IPS-NIHi7 (cell line): Measurements from ENCODE around the gene ZNRF1.
"Not testable (repeated sequence)": the region's sequence is repeated elsewhere in the genome, so short reads cannot be mapped to it uniquely, and the experiment has no call there.

Experiments used
- DNase-seq: peaks from one replicate; pipeline ENCODE4 v3.0.0; 2012; ENCODE audit warnings: mixed read lengths; ENCODE audit errors: extremely low spot score

ZNRF1 gene

DNA sequence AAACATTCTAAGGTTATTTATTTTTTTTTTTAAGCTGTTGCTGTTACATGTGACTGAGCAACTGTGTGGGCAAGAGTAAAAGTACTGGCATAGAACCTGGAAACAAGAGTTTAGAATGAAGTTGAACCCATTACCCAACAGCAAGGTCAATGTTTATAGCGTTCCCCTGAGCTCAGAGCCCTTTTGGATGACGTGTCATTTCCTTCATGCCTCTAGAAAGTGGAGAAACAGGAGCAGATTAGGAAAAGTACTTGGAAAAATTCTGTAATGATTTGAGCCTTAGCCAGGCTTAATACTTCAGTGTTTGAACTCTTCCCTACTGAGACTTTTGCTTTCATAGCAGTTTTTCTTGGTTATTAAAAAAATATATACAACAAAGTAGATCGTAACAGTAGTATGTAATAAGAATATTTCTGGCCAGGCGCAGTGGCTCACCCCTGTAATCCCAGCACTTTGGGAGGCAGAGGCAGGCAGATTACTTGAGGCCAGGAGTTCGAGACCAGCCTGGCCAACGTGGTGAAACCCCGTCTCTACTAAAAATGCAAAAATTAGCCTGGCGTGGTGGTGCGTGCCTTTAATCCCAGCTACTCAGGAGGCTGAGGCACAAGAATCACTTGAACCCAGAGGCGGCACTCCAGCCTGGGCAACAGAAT lies 27.5 kb downstream of the ZNRF1 start:
- DNase-seq: not testable (repeated sequence)

DNA sequence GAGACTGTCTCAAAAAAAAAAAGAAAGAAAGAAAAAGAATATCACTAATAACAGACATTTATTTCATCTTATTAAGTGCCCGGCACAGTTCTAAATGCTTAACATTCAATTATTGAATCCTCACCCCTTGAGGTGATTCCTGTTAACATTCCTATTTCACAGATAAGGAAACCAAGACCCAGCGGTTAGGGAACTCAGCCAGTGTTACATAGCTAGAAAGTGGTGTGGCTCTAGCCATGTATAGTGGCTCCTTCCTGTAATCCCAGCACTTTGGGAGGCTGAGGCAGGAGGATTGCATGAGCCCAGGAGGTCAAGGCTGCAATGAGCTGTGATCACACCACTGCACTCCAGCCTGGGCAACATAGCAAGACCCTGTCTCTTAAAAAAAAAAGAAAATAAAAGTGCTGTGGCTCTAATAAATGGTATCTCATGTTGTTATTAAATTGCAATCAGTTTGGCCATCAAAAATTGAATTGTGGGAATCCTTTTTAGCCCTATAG lies 28.1 kb downstream of the ZNRF1 start:
- DNase-seq: no peak

DNA sequence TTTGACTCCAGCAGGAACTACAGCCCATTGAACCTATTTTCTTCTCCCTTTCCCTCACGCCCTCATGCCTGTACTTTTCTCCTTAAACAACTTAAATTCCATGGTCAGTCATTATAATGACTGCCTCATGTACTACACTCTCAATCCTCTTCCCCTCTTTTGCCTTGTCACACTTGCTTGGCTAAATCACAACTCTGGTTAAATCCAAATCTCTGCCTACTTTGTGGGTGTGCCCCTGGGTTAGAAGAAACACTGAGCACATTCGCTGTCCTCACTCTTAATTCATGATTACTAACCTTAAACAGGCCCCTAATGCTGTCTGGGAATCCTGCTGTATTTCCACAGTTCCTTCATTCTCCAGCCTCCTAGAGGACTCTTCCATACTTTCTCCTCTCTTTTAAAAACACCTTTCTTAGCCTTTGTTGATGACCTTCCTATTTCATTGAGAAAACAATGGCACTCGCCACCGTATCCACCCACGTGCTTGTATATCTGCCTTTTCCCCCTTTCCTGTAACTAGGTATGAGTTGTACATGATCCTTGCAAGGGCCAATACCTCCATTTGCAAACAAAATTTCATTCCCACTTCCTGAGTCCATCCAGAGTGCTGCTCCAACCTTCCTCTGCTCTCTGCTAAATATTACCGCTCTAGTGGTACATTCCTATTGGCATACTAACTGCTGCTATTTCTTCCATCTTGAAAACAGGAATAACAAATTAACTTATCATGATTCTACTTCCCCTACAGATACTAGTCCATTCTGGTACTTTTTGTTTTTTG lies 28.9 kb downstream of the ZNRF1 start:
- DNase-seq: no peak

- no peak for DNase-seq
Observed at GRCh38 chr16:75028544-75029135, 29.8 kb downstream of the ZNRF1 start.

DNA sequence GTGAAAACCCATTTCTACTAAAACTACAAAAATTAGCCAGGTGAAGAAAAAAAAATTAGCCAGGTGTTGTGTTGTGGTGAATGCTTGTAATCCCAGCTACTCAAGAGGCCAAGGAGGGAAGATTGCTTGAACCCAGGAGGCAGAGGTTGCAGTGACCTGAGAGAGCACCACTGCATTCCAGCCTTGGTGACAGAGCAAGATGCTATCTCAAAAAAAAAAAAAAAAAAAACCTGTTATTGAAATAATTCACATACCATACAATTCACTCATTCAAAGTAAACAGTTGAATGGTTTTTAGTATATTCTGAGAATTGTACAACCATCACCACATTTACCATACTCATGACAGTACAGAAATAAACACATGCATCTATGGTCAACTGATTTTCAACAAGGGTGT lies 31.0 kb downstream of the ZNRF1 start:
- DNase-seq: no peak

GRCh38 chr16:75032655-75033054 lies 33.8 kb downstream of the ZNRF1 start:
- no peak for DNase-seq

- DNase-seq: no peak
Observed at GRCh38 chr16:75035410-75035968, 36.7 kb downstream of the ZNRF1 start.

DNA sequence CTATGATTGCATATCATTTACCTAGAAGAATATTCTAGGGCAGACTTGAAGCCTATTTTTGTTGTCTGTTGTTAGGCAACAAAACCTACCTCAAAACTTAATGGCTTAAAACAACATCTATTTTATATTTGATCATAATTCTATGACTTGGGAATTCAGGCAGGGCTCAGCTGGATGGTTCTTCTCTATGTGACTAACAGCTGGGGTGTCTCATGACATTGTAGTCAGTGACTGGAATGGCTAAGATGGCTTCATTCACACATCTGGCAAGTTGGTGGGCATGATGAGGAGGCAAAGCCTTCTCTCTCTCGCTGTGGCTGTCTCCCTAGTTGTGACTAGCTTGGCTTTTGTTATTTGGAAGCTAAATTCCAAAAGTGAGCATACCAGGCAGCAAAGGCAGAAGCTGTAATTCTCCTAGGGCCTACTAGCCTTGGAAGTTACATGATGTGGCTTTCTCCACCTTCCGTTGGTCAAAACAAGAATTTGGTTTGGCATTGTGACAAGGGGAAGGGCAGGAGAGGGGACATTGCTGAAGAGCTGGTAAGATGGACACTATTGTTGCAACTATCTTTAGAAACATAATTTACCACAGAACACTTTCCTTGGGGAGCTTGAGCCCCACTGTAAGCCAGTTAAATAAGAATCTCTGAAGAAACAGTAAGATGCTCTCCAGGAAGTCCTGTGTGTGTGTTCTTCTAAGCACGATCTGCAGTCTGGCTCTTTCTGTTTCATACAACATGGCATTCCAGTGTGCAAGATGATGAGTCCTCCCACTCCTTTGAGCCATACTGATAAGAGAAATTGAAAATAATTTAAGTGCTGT lies 39.4 kb downstream of the ZNRF1 start:
- no peak for DNase-seq

DNA sequence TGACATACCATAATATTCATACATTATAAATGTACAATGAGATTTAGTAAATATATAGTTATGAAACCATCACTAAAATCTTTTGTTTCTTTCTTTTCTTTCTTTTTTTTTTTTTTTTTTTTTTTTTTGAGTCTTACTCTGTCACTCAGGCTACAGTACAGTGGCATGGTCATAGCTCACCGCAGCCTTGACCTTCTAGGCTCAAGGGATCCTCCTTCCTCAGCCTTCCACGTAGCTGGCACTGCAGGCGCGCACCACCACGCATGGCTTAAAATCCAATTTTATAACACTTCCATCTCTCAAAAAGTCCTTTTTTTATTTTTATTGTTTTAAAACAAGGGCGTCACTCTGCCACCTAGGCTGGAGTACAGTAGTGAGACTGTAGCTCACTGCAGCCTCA lies 41.1 kb downstream of the ZNRF1 start:
- DNase-seq: no peak

- DNase-seq: no peak
Observed at GRCh38 chr16:75042426-75043174, 43.8 kb downstream of the ZNRF1 start.

GRCh38 chr16:75043175-75043895 lies 44.5 kb downstream of the ZNRF1 start:
- DNase-seq: no peak

DNA sequence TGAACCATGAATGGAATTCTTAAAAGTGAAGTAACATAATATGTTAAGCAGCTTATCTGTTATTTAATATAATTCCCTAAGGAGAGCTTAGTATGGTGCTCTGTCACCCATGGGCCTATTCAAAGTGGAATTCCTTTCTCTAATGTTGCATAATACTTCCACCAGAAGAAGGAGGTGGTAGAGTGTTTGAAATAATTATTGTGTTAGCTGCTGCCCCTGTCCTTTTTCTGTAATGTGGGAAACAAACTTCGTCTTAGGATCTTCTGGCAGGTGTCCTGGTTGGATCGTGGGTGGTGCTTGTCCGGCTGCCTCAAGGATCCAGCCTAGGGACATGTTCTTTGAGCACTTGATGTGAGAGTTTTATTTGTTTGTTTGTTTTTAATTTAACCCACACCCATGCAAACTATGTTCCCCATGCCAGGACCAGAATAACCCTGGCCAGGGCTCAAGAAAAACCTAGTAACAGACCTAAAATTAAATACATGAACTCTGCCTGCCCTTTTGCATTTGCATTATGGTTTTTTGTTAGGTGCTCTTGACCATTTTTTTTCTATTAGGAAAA lies 46.1 kb downstream of the ZNRF1 start:
- no peak for DNase-seq

GRCh38 chr16:75045424-75045823 lies 46.6 kb downstream of the ZNRF1 start:
- no peak for DNase-seq

GRCh38 chr16:75048054-75048453 lies 49.2 kb downstream of the ZNRF1 start:
- no peak for DNase-seq

DNA sequence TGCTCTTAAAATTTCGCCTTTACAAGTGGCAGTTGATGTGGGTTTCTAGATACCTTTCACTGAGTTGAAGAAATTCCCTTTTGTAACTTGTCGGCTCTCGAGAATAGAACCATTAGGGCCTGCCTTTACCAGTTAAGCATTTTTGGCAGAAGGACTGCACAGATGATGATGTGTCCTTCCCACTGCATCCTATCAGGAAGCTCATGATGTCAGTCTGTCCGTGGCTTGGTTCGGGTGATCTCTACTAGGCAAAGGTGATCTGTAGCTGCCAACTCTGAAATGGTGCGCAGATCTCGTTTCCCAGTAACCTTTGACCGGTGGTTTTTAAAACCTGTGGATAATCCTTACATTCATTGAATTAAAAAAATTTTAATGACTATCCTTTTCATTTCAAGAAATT lies 49.7 kb downstream of the ZNRF1 start:
- DNase-seq: no peak

- peak; percentile 59 for DNase-seq
Observed at GRCh38 chr16:75052481-75053202, 53.8 kb downstream of the ZNRF1 start.

- DNase-seq: no peak
Observed at GRCh38 chr16:75053791-75054555, 55.1 kb downstream of the ZNRF1 start.

- no peak for DNase-seq
Observed at GRCh38 chr16:75054556-75054947, 55.7 kb downstream of the ZNRF1 start.
